Measurements from ENCODE around the gene SUCNR1. TPM values are rescaled to one million over a fixed set of nuclear protein-coding genes. Genes with fewer than 3 reads are reported as not detected.

The SUCNR1 gene
- total RNA-seq, 1 experiment from 2014 or later = not detected

DNA sequence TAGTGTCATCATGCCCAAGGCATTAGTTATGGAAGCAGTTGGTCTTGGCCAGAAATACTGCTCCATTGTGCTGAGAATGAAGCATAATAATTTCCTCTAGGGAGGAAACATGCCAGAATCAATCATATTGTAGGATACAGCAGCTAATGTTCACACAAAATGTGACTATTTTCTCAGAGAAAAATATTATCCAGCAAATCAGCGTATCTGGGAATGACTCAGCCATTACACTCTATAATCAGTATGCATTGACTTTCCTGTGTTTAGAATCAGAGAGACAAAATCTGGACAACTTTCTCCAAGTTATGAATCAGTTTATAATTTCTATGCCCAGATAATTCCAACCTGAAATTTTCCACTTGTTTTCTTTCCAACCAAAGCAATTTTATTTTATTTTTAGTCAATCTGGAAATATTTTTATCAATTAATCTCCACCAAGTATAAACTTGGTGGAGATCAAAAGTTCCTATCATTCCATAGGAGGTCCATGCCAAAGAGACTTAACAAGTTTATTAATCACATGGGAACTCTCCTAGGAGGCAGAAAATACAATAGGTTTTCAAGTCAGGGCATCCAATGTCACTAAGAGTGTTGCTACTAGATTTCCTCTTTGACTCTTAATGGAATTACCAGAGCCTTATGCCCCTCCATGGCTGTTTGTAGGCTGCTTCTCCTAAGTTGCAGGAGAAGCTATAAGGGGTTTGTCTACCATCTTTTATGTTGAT is 36.4 kb downstream of the SUCNR1 start:
- ChIA-PET POLR2A (no interaction called here), CTCF (no interaction called here)
- ATAC-seq (no peak), DNase-seq (ENCODE audit: low spot score) (no peak)
- Mint-ChIP-seq H3K36me3 (no peaks in the 10 kb centered on the region), H3K4me1 (peaks cover under 1% of the 10 kb centered on the region; the same call in 1 of the 2 replicates), H3K9me3 (peaks cover 15% of the 10 kb centered on the region), H3K27ac (no peak overlapping the region), H3K4me3 (no peak overlapping the region), H3K27me3 (ENCODE audit: low read depth) (no peaks in the 10 kb centered on the region)
- TF ChIP-seq, protein P1, sequence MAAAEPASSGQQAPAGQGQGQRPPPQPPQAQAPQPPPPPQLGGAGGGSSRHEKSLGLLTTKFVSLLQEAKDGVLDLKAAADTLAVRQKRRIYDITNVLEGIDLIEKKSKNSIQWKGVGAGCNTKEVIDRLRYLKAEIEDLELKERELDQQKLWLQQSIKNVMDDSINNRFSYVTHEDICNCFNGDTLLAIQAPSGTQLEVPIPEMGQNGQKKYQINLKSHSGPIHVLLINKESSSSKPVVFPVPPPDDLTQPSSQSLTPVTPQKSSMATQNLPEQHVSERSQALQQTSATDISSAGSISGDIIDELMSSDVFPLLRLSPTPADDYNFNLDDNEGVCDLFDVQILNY (CRISPR knock-in tag; IDR thresholded peaks at IDR 0.05) = no peak
- TF ChIP-seq MXD4 (CRISPR knock-in tag; IDR thresholded peaks at IDR 0.05; ENCODE audit: borderline replicate concordance) (no peak), OVOL2 (CRISPR knock-in tag; IDR thresholded peaks at IDR 0.05; ENCODE audit: borderline replicate concordance) (no peak), NFE2L1 (CRISPR knock-in tag; IDR thresholded peaks at IDR 0.05) (no peak)
- TF ChIP-seq, protein P2, sequence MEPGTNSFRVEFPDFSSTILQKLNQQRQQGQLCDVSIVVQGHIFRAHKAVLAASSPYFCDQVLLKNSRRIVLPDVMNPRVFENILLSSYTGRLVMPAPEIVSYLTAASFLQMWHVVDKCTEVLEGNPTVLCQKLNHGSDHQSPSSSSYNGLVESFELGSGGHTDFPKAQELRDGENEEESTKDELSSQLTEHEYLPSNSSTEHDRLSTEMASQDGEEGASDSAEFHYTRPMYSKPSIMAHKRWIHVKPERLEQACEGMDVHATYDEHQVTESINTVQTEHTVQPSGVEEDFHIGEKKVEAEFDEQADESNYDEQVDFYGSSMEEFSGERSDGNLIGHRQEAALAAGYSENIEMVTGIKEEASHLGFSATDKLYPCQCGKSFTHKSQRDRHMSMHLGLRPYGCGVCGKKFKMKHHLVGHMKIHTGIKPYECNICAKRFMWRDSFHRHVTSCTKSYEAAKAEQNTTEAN (CRISPR knock-in tag; IDR thresholded peaks at IDR 0.05) = no peak
- TF ChIP-seq, protein P3, sequence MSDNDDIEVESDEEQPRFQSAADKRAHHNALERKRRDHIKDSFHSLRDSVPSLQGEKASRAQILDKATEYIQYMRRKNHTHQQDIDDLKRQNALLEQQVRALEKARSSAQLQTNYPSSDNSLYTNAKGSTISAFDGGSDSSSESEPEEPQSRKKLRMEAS (CRISPR knock-in tag; IDR thresholded peaks at IDR 0.05) = no peak

DNA sequence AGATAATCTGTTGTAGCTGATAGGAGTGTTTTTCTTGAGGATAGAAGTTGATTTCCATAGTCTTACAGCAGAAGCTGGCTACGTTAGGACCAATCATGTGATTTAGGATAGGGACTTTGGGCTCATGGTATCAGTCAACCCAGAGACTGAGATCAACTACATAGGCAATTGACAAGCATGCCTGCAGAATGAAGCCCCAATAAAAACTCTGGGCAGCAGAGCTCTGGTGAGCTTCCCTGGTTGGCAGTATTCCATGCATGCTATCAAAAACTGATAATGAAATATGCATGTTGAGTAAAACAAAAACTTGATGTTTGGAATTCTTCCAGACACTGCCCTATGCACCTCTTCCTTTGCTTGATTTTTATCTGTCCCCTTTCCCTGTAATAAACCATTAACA is 38.0 kb downstream of the SUCNR1 start:
- Mint-ChIP-seq H3K27ac (no peak overlapping the region), H3K4me3 (no peak overlapping the region), H3K27me3 (ENCODE audit: low read depth) (no peaks in the 10 kb centered on the region), H3K4me1 (no peaks in the 10 kb centered on the region), H3K36me3 (no peaks in the 10 kb centered on the region), H3K9me3 (peaks cover 15% of the 10 kb centered on the region)
- TF ChIP-seq FOXJ3 (CRISPR knock-in tag; IDR thresholded peaks at IDR 0.05; ENCODE audit: borderline replicate concordance) (no peak), CREB1 (CRISPR knock-in tag; IDR thresholded peaks at IDR 0.05) (no peak), ZNF263 (CRISPR knock-in tag; IDR thresholded peaks at IDR 0.05; ENCODE audit: low read depth) (no peak), FOXK1 (CRISPR knock-in tag; IDR thresholded peaks at IDR 0.05) (no peak), CTCF (IDR thresholded peaks at IDR 0.05) (no peak), ZNF219 (CRISPR knock-in tag; IDR thresholded peaks at IDR 0.05; ENCODE audit: borderline replicate concordance) (no peak)
- TF ChIP-seq, protein P3 (CRISPR knock-in tag; IDR thresholded peaks at IDR 0.05) = no peak
- ChIA-PET POLR2A (no interaction called here), CTCF (no interaction called here)
- ATAC-seq (no peak), DNase-seq (ENCODE audit: low spot score) (no peak)

GRCh38 chr3:151912028-151912427 is 38.6 kb downstream of the SUCNR1 start:
- no peaks in the 10 kb centered on the region for H3K27me3 Mint-ChIP-seq (ENCODE audit: low read depth)
- H3K4me1 Mint-ChIP-seq = no peaks in the 10 kb centered on the region
- CTCF ChIA-PET = no interaction called here
- H3K36me3 Mint-ChIP-seq = no peaks in the 10 kb centered on the region
- POLR2A ChIA-PET = no interaction called here
- no peak overlapping the region for H3K27ac Mint-ChIP-seq
- ATAC-seq (no peak), DNase-seq (ENCODE audit: low spot score) (no peak)
- no peak for TF ChIP-seq ZNF232 (CRISPR knock-in tag; IDR thresholded peaks at IDR 0.05)
- TF ChIP-seq ZNF671 (CRISPR knock-in tag; IDR thresholded peaks at IDR 0.05) = no peak
- no peak overlapping the region for H3K4me3 Mint-ChIP-seq
- H3K9me3 Mint-ChIP-seq = peaks cover 15% of the 10 kb centered on the region

GRCh38 chr3:151916781-151917180 is 43.3 kb downstream of the SUCNR1 start:
- ChIA-PET CTCF (no interaction called here), POLR2A (no interaction called here)
- H3K27ac Mint-ChIP-seq = no peak overlapping the region
- no peaks in the 10 kb centered on the region for H3K4me1 Mint-ChIP-seq
- H3K4me3 Mint-ChIP-seq = no peak overlapping the region
- no peaks in the 10 kb centered on the region for H3K36me3 Mint-ChIP-seq
- DNase-seq (ENCODE audit: low spot score) (no peak), ATAC-seq (no peak)
- no peaks in the 10 kb centered on the region for H3K27me3 Mint-ChIP-seq (ENCODE audit: low read depth)
- H3K9me3 Mint-ChIP-seq = peaks cover 4% of the 10 kb centered on the region
- TF ChIP-seq JAZF1 (CRISPR knock-in tag; IDR thresholded peaks at IDR 0.05) = no peak
- no peak for TF ChIP-seq CBFB (CRISPR knock-in tag; IDR thresholded peaks at IDR 0.05; ENCODE audit: low read depth)
- TF ChIP-seq, protein P4, sequence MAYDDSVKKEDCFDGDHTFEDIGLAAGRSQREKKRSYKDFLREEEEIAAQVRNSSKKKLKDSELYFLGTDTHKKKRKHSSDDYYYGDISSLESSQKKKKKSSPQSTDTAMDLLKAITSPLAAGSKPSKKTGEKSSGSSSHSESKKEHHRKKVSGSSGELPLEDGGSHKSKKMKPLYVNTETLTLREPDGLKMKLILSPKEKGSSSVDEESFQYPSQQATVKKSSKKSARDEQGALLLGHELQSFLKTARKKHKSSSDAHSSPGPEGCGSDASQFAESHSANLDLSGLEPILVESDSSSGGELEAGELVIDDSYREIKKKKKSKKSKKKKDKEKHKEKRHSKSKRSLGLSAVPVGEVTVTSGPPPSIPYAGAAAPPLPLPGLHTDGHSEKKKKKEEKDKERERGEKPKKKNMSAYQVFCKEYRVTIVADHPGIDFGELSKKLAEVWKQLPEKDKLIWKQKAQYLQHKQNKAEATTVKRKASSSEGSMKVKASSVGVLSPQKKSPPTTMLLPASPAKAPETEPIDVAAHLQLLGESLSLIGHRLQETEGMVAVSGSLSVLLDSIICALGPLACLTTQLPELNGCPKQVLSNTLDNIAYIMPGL (CRISPR knock-in tag; IDR thresholded peaks at IDR 0.05) = no peak
- TF ChIP-seq OVOL2 (CRISPR knock-in tag; IDR thresholded peaks at IDR 0.05; ENCODE audit: borderline replicate concordance) = no peak
- no peak for TF ChIP-seq ZNF281 (CRISPR knock-in tag; IDR thresholded peaks at IDR 0.05)
- no peak for TF ChIP-seq ZNF138 (CRISPR knock-in tag; conservative IDR thresholded peaks at IDR 0.05)
- no peak for TF ChIP-seq SP1 (CRISPR knock-in tag; conservative IDR thresholded peaks at IDR 0.05)
